Natural killer cell (primary cell): ENCODE results near the gene PTPRR. TPM values are rescaled to one million over a fixed set of nuclear protein-coding genes. Genes with fewer than 3 reads are reported as not detected.
A peak's percentile ranks its signal among the peaks of the same experiment; 100 is the strongest.

Source experiments
- ATAC-seq, 3 donors: fragments of 150-1000 bp in 2 of 3; fragments of 200-7000 bp in 1 of 3; cut with Tn5 transposase; 1 replicate in 1 of 3; 2 replicates in 2 of 3; pipeline ENCODE4 v1.10.0; 2021; ENCODE audit warnings: mild to moderate bottlenecking in 2 of 3, moderate library complexity in 2 of 3
- DNase-seq, 2 donors: peaks; one replicate each; pipeline versions ENCODE4 v3.0.0 to v3.0.0-alpha.2; 2013 to 2021; ENCODE audit warnings: mixed read lengths in 1 of 2
- H3K27ac ChIP-seq: one replicate; pipeline ENCODE4 v1.5.1; 2013; ENCODE audit warnings: mild to moderate bottlenecking, low read length
- H3K27me3 ChIP-seq: one replicate; pipeline ENCODE4 v1.6.1; 2013; ENCODE audit warnings: low read length; ENCODE audit not compliant: control insufficient read depth, insufficient read depth
- H3K36me3 ChIP-seq: one replicate; pipeline ENCODE4 v1.6.1; 2013; ENCODE audit warnings: low read length; ENCODE audit not compliant: control insufficient read depth, insufficient read depth
- H3K4me1 ChIP-seq: one replicate; pipeline ENCODE4 v1.6.1; 2013; ENCODE audit warnings: low read length; ENCODE audit not compliant: control insufficient read depth, insufficient read depth
- H3K4me3 ChIP-seq: one replicate; pipeline ENCODE4 v1.5.1; 2013; ENCODE audit warnings: low read length
- H3K9me3 ChIP-seq: one replicate; pipeline ENCODE4 v1.6.1; 2013; ENCODE audit warnings: low read length; ENCODE audit not compliant: control insufficient read depth, insufficient read depth
- H3K27ac Mint-ChIP-seq, 2 donors: one replicate each; pipeline ENCODE4 v1.8.0; 2022; ENCODE audit warnings: mild to moderate bottlenecking in 2 of 2, mixed read lengths in 2 of 2, moderate library complexity in 1 of 2
- H3K27me3 Mint-ChIP-seq, 2 donors: one replicate each; pipeline ENCODE4 v1.8.0; 2022; ENCODE audit warnings: low read depth in 2 of 2, mixed read lengths in 2 of 2
- H3K36me3 Mint-ChIP-seq: one replicate; pipeline ENCODE4 v1.8.0; 2022; ENCODE audit warnings: mixed read lengths
- H3K4me1 Mint-ChIP-seq, 2 donors: one replicate each; pipeline ENCODE4 v1.8.0; 2022; ENCODE audit warnings: mixed read lengths in 2 of 2
- H3K4me3 Mint-ChIP-seq: one replicate; pipeline ENCODE4 v1.8.0; 2022; ENCODE audit warnings: mild to moderate bottlenecking, moderate library complexity, mixed read lengths
- H3K9me3 Mint-ChIP-seq, 2 donors: one replicate each; pipeline ENCODE4 v1.8.0; 2022; ENCODE audit warnings: mixed read lengths in 2 of 2
- WGBS: methylation state at CpG from one replicate; pipeline ENCODE4 v1.1.7; 2013; ENCODE audit warnings: missing lambda C conversion rate; ENCODE audit not compliant: insufficient coverage; 5-methylcytosine and 5-hydroxymethylcytosine counted together
- intact Hi-C: fragments of 100-400 bp; cut with micrococcal nuclease; formaldehyde crosslinking; loops from one replicate; pipeline ENCODE4 v1.14.2; 2022
- total RNA-seq, 4 donors: library from RNA; stranded (reverse); fragments of 120-200 nt in 1 of 4; gene quantifications; one replicate each; pipeline versions ENCODE4 v1.2.3 to v1.2.4, GENCODE V29; 2013 to 2022
- TF ChIP-seq, protein P1 (sequence below): fragments of 200-600 bp; IDR thresholded peaks from one replicate; pipeline ENCODE4 v1.8.0; 2022; ENCODE audit warnings: antibody characterized with exemption

Gene PTPRR
- total RNA-seq, 3 donors from 2014 or later (not counting 1 experiment from before 2014, with no cell fraction given), result 0.91 to 1.3 TPM; not detected in 1

DNA sequence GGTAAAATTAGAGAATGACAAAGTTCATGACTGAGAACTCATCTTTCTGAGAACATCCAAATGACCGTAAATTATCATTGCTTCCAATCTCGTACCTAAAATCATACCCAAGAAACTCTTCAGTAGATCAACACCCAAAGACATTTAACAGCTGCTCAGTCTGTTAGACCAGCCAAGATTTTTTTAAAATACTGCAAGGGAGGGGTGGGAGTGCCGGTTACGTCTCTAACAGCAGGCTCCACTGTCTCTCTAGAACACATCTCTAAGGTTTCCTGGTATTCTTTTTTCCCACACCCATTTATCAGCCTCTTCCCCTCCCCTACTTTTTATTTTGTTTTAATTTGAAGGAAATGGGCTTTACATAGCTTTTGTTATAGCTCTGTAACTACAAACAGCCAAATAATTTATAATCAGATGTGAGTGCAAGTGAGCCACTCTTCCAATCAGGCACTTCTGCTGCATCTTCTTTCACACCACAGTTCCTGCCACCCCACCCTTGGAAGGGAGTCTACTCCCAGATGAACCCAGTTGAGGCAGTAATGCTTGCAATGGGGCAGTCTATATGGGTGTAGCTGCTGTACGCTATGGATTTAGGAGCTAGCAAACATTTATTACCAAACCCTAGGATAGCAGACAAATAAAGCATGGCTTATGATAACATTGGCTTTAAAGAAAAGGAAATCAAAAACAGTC is 305.2 kb downstream of the PTPRR start:
- WGBS, result 88% methylated on average over 2 of the region's 5 CpGs
- Histone ChIP-seq H3K27me3 (no peaks in the 10 kb centered on the region), H3K27ac (no peak overlapping the region), H3K36me3 (no peaks in the 10 kb centered on the region), H3K4me1 (no peaks in the 10 kb centered on the region), H3K9me3 (no peaks in the 10 kb centered on the region), H3K4me3 (no peak overlapping the region)
- intact Hi-C loops, result no loop called here
- Mint-ChIP-seq H3K27ac (no peak overlapping the region), H3K4me3 (no peak overlapping the region), H3K4me1 (peaks cover 5% of the 10 kb centered on the region in 2 donors), H3K9me3 (no peaks in the 10 kb centered on the region), H3K36me3 (no peaks in the 10 kb centered on the region), H3K27me3 (peaks cover 0 to 4% of the 10 kb centered on the region in 2 donors)
- ATAC-seq, result no peak
- TF ChIP-seq, protein P1, sequence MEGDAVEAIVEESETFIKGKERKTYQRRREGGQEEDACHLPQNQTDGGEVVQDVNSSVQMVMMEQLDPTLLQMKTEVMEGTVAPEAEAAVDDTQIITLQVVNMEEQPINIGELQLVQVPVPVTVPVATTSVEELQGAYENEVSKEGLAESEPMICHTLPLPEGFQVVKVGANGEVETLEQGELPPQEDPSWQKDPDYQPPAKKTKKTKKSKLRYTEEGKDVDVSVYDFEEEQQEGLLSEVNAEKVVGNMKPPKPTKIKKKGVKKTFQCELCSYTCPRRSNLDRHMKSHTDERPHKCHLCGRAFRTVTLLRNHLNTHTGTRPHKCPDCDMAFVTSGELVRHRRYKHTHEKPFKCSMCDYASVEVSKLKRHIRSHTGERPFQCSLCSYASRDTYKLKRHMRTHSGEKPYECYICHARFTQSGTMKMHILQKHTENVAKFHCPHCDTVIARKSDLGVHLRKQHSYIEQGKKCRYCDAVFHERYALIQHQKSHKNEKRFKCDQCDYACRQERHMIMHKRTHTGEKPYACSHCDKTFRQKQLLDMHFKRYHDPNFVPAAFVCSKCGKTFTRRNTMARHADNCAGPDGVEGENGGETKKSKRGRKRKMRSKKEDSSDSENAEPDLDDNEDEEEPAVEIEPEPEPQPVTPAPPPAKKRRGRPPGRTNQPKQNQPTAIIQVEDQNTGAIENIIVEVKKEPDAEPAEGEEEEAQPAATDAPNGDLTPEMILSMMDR, result no peak
- DNase-seq, result no peak

DNA sequence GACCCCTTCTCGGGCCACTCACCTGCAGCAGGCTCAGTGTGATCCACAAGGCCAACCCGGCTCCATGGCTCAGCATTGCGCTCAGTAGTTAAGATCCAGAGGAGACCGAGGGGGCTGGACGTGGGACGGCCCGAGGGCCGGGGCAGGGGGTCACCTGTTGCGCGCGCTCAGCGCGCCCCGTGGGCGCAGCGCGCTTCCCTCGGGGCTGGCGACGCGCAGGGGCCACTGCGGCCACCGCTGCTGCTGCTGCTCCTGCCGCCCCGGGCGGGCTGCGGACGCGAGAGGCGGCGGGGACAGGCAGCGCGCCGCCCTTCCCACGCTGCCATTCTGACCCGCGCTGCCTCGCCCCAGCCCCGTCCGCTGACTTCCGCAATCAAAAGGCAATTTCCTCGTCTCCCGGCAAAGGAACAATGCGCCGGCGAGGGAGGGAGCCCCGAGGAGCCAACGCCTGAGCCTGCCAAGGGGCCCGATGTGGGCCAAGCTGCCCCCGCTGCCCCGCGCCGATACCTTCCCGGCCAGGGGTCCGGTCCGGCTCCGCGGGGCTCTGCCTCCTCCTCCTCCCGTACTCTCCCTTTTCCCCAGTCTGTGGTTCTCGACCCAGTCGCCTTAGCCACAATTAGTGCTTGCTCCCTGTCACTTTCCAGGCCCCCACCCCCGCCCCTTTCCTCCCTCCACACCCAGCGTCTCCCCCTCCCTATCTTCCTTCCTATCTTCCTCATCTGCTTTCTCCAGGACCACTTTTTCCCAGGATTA is 310.6 kb downstream of the PTPRR start:
- H3K4me3 ChIP-seq, result peak overlapping the region; percentile 41
- no peak overlapping the region for H3K27ac ChIP-seq
- ATAC-seq, result peak; percentile 67 to 92 (median 87)

DNA sequence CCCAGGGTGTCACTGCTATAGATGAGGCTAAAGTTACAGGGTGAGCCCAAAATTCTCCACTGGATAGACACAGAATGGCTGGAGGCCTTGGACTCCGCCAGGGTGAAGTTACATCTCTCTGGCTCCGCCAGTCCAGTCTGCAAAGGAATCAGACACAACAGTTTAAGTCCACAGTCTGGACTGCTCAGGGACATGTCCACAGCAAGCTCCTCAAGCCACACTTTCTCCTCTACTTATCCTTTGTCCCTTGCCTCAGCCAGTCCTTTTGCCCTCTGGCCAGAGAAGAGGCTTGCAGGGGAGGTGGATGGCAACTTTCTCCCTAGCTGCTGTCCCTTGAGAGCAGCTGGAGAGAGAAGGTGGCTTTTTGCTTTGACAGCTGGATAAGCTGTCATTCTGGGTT is 311.3 kb downstream of the PTPRR start:
- DNase-seq, result no peak
- H3K4me3 Mint-ChIP-seq, result peak overlapping the region; percentile 84
- ATAC-seq, result peak in 2 of 3 donors; percentile 4 to 16
- TF ChIP-seq, protein P1, result no peak
- Histone ChIP-seq H3K9me3 (no peaks in the 10 kb centered on the region), H3K36me3 (no peaks in the 10 kb centered on the region), H3K27me3 (peaks cover 3% of the 10 kb centered on the region), H3K4me3 (peak overlapping the region; percentile 41), H3K27ac (no peak overlapping the region), H3K4me1 (peaks cover 9% of the 10 kb centered on the region)
- H3K4me1 Mint-ChIP-seq, result peaks cover 12 to 22% of the 10 kb centered on the region in 2 donors
- intact Hi-C loops, result no loop called here
- WGBS, result 96% methylated on average over 2 of the region's 2 CpGs
- peak overlapping the region in 1 of 2 donors; percentile 88 for H3K27ac Mint-ChIP-seq
- H3K36me3 Mint-ChIP-seq, result no peaks in the 10 kb centered on the region
- peaks cover 6 to 7% of the 10 kb centered on the region in 2 donors for H3K27me3 Mint-ChIP-seq
- no peaks in the 10 kb centered on the region for H3K9me3 Mint-ChIP-seq

More for the DNA sequence above, 310.6 kb downstream of the PTPRR start:
- Mint-ChIP-seq H3K9me3 (no peaks in the 10 kb centered on the region), H3K36me3 (no peaks in the 10 kb centered on the region), H3K4me3 (peak overlapping the region; percentile 91), H3K27ac (peak overlapping the region; percentile 68 to 88), H3K27me3 (peaks cover 6 to 7% of the 10 kb centered on the region in 2 donors), H3K4me1 (peaks cover 12 to 22% of the 10 kb centered on the region in 2 donors)
- intact Hi-C loops, result loop anchor here (5.0 kb wide), 1 partner anchor 52 kb away; no protein-coding TSS in a partner anchor
- peaks cover 9% of the 10 kb centered on the region for H3K4me1 ChIP-seq
- DNase-seq, result peak in 1 of 2 donors; percentile 29
- peaks cover 3% of the 10 kb centered on the region for H3K27me3 ChIP-seq
- no peaks in the 10 kb centered on the region for H3K36me3 ChIP-seq
- no peaks in the 10 kb centered on the region for H3K9me3 ChIP-seq
- 2% methylated on average over 63 of the region's 63 CpGs for WGBS
- TF ChIP-seq, protein P1, result no peak
